WTC11 (cell line): ENCODE measurements around the gene ANO10. TPM values are rescaled to one million over a fixed set of nuclear protein-coding genes. Genes with fewer than 3 reads are reported as not detected.

Source experiments
- ATAC-seq: fragments of 200-7000 bp; cut with Tn5 transposase; 2 replicates; pipeline ENCODE4 v1.10.0; 2021; ENCODE audit warnings: mild to moderate bottlenecking, moderate library complexity
- CTCF ChIA-PET: fragments of 300-600 bp; sonication (Branson Sonifier 250); formaldehyde crosslinking; loops from one replicate; lab custom pipeline; 2021; ENCODE audit warnings: antibody characterized with exemption; lab: Charles Lee
- POLR2A ChIA-PET: fragments of 350-600 bp; sonication (Branson Sonifier 250); formaldehyde crosslinking; loops from one replicate; lab custom pipeline; 2021; ENCODE audit warnings: antibody characterized with exemption; lab: Charles Lee
- DNase-seq: peaks from one replicate; pipeline ENCODE4 v3.0.0; 2021; ENCODE audit warnings: low spot score
- H3K27ac Mint-ChIP-seq: 2 replicates; pipeline ENCODE4 v1.8.0; 2021; ENCODE audit warnings: mixed read lengths
- H3K27me3 Mint-ChIP-seq: 2 replicates; pipeline ENCODE4 v1.8.0; 2021; ENCODE audit warnings: low read depth, mild to moderate bottlenecking, moderate library complexity, mixed read lengths
- H3K36me3 Mint-ChIP-seq: 2 replicates; pipeline ENCODE4 v1.8.0; 2021; ENCODE audit warnings: mixed read lengths
- H3K4me1 Mint-ChIP-seq: 2 replicates; pipeline ENCODE4 v1.8.0; 2022; ENCODE audit warnings: mixed read lengths
- H3K4me3 Mint-ChIP-seq: 2 replicates; pipeline ENCODE4 v1.8.0; 2021; ENCODE audit warnings: mild to moderate bottlenecking, moderate library complexity, mixed read lengths
- H3K9me3 Mint-ChIP-seq: 2 replicates; pipeline ENCODE4 v1.8.0; 2021; ENCODE audit warnings: mixed read lengths
- ELF4 ChIP-seq: sonication (generic); formaldehyde crosslinking; IDR thresholded peaks from 2 replicates; pipeline ENCODE4 v1.8.1; 2022; ENCODE audit warnings: low read depth, mild to moderate bottlenecking, moderate library complexity, missing genetic modification reagents
- ERG ChIP-seq: fragments of 250-450 bp; sonication (Bioruptor Pico); IDR thresholded peaks from 2 replicates; pipeline ENCODE4 v1.8.0; 2021; ENCODE audit warnings: mild to moderate bottlenecking
- GABPB1 ChIP-seq: sonication (generic); formaldehyde crosslinking; IDR thresholded peaks from 2 replicates; pipeline ENCODE4 v1.8.1; 2023; ENCODE audit warnings: mild to moderate bottlenecking, missing genetic modification reagents
- JUN ChIP-seq: sonication (generic); formaldehyde crosslinking; IDR thresholded peaks from 2 replicates; pipeline ENCODE4 v1.8.0; 2023; ENCODE audit warnings: mild to moderate bottlenecking, missing genetic modification reagents
- NR2C2 ChIP-seq: sonication (generic); formaldehyde crosslinking; IDR thresholded peaks from 2 replicates; pipeline ENCODE4 v1.8.0; 2022; ENCODE audit warnings: mild to moderate bottlenecking, missing genetic modification reagents
- RELA ChIP-seq: sonication (generic); formaldehyde crosslinking; IDR thresholded peaks from 2 replicates; pipeline ENCODE4 v1.8.1; 2022; ENCODE audit warnings: missing genetic modification reagents, mild to moderate bottlenecking, borderline replicate concordance
- RORB ChIP-seq: fragments of 250-450 bp; sonication (Bioruptor Pico); IDR thresholded peaks from 2 replicates; pipeline ENCODE4 v1.9.0; 2021; ENCODE audit warnings: mild to moderate bottlenecking
- SMAD3 ChIP-seq: sonication (generic); formaldehyde crosslinking; IDR thresholded peaks from 2 replicates; pipeline ENCODE4 v1.8.0; 2022; ENCODE audit warnings: missing genetic modification reagents, mild to moderate bottlenecking, borderline replicate concordance
- USF1 ChIP-seq: sonication (generic); formaldehyde crosslinking; IDR thresholded peaks from 2 replicates; pipeline ENCODE4 v1.8.0; 2022; ENCODE audit warnings: mild to moderate bottlenecking, missing genetic modification reagents
- ZBTB21 ChIP-seq: sonication (generic); formaldehyde crosslinking; IDR thresholded peaks from 2 replicates; pipeline ENCODE4 v1.8.1; 2023; ENCODE audit warnings: mild to moderate bottlenecking, missing genetic modification reagents, borderline replicate concordance
- ZNF219 ChIP-seq: sonication (generic); formaldehyde crosslinking; IDR thresholded peaks from 2 replicates; pipeline ENCODE4 v1.8.0; 2023; ENCODE audit warnings: missing genetic modification reagents, mild to moderate bottlenecking, borderline replicate concordance
- ZNF317 ChIP-seq: sonication (generic); formaldehyde crosslinking; IDR thresholded peaks from 2 replicates; pipeline ENCODE4 v1.8.1; 2023; ENCODE audit warnings: low read depth, mild to moderate bottlenecking, moderate library complexity, missing genetic modification reagents, borderline replicate concordance
- total RNA-seq: library from RNA; stranded (reverse); gene quantifications from 3 replicates; pipeline ENCODE4 v1.2.3, GENCODE V29; 2021
- TF ChIP-seq, protein P1 (sequence below): fragments of 200-600 bp; IDR thresholded peaks from 2 replicates; pipeline ENCODE4 v1.8.0; 2022; ENCODE audit warnings: antibody characterized with exemption
- TF ChIP-seq, protein P2 (sequence below): sonication (generic); formaldehyde crosslinking; IDR thresholded peaks from 2 replicates; pipeline ENCODE4 v1.8.0; 2022; ENCODE audit warnings: mild to moderate bottlenecking, missing genetic modification reagents
- TF ChIP-seq, protein P3 (sequence below): sonication (generic); formaldehyde crosslinking; IDR thresholded peaks from 2 replicates; pipeline ENCODE4 v1.8.1; 2023; ENCODE audit warnings: mild to moderate bottlenecking, missing genetic modification reagents, borderline replicate concordance
- TF ChIP-seq, protein P4 (sequence below): sonication (generic); formaldehyde crosslinking; IDR thresholded peaks from 2 replicates; pipeline ENCODE4 v1.8.0; 2022; ENCODE audit warnings: missing genetic modification reagents
- TF ChIP-seq, protein P5 (sequence below): sonication (generic); formaldehyde crosslinking; conservative IDR thresholded peaks from 2 replicates; pipeline ENCODE4 v1.8.1; 2023; ENCODE audit warnings: mild to moderate bottlenecking, low read depth, missing genetic modification reagents, moderate library complexity

ANO10 gene
- total RNA-seq, 1 experiment from 2014 or later: 35.1 TPM

GRCh38 chr3:43584043-43584826 is 37.6 kb downstream of the ANO10 start (continued):
- TF ChIP-seq ERG (CRISPR knock-in tag): no peak

- Mint-ChIP-seq H3K4me1 (peaks cover 22% of the 10 kb centered on the region), H3K27ac (no peak overlapping the region), H3K4me3 (no peak overlapping the region), H3K9me3 (peaks cover 8% of the 10 kb centered on the region), H3K27me3 (no peaks in the 10 kb centered on the region), H3K36me3 (peaks cover 4% of the 10 kb centered on the region; the same call in 1 of the 2 replicates)
- ATAC-seq (peak; percentile 57; the same call in 1 of the 2 replicates), DNase-seq (peak; percentile 26)
- no peak for TF ChIP-seq SMAD3 (CRISPR knock-in tag)
- POLR2A ChIA-PET: no interaction called here
- CTCF ChIA-PET: no interaction called here
Measured at GRCh38 chr3:43583481-43583880, 38.3 kb downstream of the ANO10 start.

DNA sequence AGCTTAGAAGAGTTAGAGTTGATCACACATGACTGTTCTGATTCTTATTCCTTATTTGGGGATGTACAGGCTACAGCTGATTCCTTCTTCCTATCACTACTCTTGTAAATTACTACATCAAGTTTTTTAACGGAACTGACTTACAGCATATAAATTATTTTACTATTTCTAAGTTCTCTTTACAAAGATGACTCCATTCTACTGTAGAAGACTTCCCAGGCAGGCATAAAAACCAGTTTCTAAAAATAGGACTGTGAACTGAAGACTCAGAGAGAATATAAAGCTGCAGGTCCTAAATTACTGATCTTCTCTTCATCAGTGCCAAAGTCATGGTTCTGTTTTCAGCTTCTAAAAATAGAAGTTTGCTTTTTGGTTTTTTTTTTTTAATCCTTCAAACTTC is 38.9 kb downstream of the ANO10 start:
- POLR2A ChIA-PET: no interaction called here
- no peak for ATAC-seq
- no peaks in the 10 kb centered on the region for H3K27me3 Mint-ChIP-seq
- no peak overlapping the region for H3K4me3 Mint-ChIP-seq
- peaks cover 4% of the 10 kb centered on the region; the same call in 1 of the 2 replicates for H3K36me3 Mint-ChIP-seq
- peaks cover 8% of the 10 kb centered on the region for H3K9me3 Mint-ChIP-seq
- DNase-seq: no peak
- H3K27ac Mint-ChIP-seq: no peak overlapping the region
- CTCF ChIA-PET: no interaction called here
- H3K4me1 Mint-ChIP-seq: peaks cover 22% of the 10 kb centered on the region
- TF ChIP-seq USF1 (CRISPR knock-in tag): no peak
- TF ChIP-seq ELF4: no peak
- TF ChIP-seq RELA (CRISPR knock-in tag): no peak
- TF ChIP-seq, protein P1, sequence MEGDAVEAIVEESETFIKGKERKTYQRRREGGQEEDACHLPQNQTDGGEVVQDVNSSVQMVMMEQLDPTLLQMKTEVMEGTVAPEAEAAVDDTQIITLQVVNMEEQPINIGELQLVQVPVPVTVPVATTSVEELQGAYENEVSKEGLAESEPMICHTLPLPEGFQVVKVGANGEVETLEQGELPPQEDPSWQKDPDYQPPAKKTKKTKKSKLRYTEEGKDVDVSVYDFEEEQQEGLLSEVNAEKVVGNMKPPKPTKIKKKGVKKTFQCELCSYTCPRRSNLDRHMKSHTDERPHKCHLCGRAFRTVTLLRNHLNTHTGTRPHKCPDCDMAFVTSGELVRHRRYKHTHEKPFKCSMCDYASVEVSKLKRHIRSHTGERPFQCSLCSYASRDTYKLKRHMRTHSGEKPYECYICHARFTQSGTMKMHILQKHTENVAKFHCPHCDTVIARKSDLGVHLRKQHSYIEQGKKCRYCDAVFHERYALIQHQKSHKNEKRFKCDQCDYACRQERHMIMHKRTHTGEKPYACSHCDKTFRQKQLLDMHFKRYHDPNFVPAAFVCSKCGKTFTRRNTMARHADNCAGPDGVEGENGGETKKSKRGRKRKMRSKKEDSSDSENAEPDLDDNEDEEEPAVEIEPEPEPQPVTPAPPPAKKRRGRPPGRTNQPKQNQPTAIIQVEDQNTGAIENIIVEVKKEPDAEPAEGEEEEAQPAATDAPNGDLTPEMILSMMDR: no peak
- TF ChIP-seq NR2C2 (CRISPR knock-in tag): no peak
- no peak for TF ChIP-seq ZBTB21 (CRISPR knock-in tag)
- TF ChIP-seq ZNF219 (CRISPR knock-in tag): no peak
- TF ChIP-seq, protein P2, sequence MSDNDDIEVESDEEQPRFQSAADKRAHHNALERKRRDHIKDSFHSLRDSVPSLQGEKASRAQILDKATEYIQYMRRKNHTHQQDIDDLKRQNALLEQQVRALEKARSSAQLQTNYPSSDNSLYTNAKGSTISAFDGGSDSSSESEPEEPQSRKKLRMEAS (CRISPR knock-in tag): no peak
- no peak for TF ChIP-seq GABPB1 (CRISPR knock-in tag)
- TF ChIP-seq JUN (CRISPR knock-in tag): no peak
- TF ChIP-seq, protein P3, sequence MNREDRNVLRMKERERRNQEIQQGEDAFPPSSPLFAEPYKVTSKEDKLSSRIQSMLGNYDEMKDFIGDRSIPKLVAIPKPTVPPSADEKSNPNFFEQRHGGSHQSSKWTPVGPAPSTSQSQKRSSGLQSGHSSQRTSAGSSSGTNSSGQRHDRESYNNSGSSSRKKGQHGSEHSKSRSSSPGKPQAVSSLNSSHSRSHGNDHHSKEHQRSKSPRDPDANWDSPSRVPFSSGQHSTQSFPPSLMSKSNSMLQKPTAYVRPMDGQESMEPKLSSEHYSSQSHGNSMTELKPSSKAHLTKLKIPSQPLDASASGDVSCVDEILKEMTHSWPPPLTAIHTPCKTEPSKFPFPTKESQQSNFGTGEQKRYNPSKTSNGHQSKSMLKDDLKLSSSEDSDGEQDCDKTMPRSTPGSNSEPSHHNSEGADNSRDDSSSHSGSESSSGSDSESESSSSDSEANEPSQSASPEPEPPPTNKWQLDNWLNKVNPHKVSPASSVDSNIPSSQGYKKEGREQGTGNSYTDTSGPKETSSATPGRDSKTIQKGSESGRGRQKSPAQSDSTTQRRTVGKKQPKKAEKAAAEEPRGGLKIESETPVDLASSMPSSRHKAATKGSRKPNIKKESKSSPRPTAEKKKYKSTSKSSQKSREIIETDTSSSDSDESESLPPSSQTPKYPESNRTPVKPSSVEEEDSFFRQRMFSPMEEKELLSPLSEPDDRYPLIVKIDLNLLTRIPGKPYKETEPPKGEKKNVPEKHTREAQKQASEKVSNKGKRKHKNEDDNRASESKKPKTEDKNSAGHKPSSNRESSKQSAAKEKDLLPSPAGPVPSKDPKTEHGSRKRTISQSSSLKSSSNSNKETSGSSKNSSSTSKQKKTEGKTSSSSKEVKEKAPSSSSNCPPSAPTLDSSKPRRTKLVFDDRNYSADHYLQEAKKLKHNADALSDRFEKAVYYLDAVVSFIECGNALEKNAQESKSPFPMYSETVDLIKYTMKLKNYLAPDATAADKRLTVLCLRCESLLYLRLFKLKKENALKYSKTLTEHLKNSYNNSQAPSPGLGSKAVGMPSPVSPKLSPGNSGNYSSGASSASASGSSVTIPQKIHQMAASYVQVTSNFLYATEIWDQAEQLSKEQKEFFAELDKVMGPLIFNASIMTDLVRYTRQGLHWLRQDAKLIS (CRISPR knock-in tag): no peak
- TF ChIP-seq ZNF317 (CRISPR knock-in tag): no peak
- TF ChIP-seq RORB (CRISPR knock-in tag): no peak
- TF ChIP-seq, protein P4, sequence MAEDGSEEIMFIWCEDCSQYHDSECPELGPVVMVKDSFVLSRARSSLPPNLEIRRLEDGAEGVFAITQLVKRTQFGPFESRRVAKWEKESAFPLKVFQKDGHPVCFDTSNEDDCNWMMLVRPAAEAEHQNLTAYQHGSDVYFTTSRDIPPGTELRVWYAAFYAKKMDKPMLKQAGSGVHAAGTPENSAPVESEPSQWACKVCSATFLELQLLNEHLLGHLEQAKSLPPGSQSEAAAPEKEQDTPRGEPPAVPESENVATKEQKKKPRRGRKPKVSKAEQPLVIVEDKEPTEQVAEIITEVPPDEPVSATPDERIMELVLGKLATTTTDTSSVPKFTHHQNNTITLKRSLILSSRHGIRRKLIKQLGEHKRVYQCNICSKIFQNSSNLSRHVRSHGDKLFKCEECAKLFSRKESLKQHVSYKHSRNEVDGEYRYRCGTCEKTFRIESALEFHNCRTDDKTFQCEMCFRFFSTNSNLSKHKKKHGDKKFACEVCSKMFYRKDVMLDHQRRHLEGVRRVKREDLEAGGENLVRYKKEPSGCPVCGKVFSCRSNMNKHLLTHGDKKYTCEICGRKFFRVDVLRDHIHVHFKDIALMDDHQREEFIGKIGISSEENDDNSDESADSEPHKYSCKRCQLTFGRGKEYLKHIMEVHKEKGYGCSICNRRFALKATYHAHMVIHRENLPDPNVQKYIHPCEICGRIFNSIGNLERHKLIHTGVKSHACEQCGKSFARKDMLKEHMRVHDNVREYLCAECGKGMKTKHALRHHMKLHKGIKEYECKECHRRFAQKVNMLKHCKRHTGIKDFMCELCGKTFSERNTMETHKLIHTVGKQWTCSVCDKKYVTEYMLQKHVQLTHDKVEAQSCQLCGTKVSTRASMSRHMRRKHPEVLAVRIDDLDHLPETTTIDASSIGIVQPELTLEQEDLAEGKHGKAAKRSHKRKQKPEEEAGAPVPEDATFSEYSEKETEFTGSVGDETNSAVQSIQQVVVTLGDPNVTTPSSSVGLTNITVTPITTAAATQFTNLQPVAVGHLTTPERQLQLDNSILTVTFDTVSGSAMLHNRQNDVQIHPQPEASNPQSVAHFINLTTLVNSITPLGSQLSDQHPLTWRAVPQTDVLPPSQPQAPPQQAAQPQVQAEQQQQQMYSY: no peak
- TF ChIP-seq, protein P5, sequence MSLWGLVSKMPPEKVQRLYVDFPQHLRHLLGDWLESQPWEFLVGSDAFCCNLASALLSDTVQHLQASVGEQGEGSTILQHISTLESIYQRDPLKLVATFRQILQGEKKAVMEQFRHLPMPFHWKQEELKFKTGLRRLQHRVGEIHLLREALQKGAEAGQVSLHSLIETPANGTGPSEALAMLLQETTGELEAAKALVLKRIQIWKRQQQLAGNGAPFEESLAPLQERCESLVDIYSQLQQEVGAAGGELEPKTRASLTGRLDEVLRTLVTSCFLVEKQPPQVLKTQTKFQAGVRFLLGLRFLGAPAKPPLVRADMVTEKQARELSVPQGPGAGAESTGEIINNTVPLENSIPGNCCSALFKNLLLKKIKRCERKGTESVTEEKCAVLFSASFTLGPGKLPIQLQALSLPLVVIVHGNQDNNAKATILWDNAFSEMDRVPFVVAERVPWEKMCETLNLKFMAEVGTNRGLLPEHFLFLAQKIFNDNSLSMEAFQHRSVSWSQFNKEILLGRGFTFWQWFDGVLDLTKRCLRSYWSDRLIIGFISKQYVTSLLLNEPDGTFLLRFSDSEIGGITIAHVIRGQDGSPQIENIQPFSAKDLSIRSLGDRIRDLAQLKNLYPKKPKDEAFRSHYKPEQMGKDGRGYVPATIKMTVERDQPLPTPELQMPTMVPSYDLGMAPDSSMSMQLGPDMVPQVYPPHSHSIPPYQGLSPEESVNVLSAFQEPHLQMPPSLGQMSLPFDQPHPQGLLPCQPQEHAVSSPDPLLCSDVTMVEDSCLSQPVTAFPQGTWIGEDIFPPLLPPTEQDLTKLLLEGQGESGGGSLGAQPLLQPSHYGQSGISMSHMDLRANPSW: no peak
